ENCODE data around the gene UNC119.

Gene UNC119

DNA sequence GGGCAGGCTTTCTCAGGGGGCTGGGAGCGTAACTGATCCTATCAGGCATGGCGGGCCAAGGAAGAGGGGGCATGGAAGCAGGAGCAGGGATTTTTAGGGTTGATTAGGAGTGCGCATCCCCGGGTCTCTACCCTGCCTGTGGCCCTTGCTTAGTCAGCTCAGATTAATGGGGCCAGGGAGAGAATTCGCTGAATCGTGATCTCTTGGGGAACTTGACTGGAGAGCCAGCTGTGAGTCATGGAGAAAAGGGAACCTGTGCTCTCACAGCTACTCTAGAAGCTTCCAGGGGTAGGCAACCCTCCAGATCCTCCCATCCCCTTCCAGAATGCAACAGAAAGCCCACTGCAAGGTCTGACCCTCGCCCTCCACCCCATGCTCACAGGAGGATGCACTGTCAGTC is 42.6 kb downstream of the UNC119 start:
- Histone ChIP-seq H3K9me3 (ENCODE audit: control insufficient read depth, insufficient read depth, low read length) (no peaks in the 10 kb centered on the region), H3K27me3 (ENCODE audit: control insufficient read depth, insufficient read depth, low read length) (no peaks in the 10 kb centered on the region), H3K27ac (ENCODE audit: low read length) (no peak overlapping the region), H3K4me3 (ENCODE audit: low read length) (no peak overlapping the region), H3K4me1 (ENCODE audit: control insufficient read depth, insufficient read depth, low read length) (peaks cover 1% of the 10 kb centered on the region; the same call in 1 of the 2 replicates), H3K36me3 (ENCODE audit: control insufficient read depth, insufficient read depth, low read length) (no peaks in the 10 kb centered on the region)
- no peak for DNase-seq (ENCODE audit: low read depth, low spot score)
- whole genome bisulfite sequencing (ENCODE audit: insufficient coverage, insufficient read length) = no CpG with 5 or more reads among the region's 7 CpGs

DNA sequence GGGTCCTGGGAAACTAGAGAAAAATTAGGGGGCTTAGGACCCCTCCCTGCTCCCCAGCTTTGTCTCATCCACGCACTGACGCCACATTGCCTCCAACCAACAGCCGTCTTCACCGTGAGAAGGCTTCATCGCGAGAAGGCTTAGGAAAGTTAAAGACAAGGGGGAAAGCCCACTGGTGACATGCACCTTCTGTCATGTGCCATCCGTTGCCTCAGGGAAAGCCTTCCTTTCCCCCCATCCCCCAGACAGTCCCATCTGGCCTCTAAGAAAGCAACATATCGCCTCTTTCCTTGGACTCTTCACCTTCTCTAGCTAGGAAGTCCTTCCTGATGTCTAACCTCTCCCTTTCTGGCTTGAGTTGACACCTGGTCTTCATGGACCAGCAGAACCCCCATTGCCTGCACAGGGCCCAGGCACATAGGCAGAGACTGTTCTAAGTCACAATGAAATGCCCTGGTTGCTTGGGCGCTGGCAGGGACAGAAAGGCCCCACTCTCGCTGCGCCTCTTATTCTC is 44.2 kb downstream of the UNC119 start:
- Histone ChIP-seq H3K4me1 (ENCODE audit: control insufficient read depth, insufficient read depth, low read length) (peaks cover 1% of the 10 kb centered on the region; the same call in 1 of the 2 replicates), H3K27me3 (ENCODE audit: control insufficient read depth, insufficient read depth, low read length) (no peaks in the 10 kb centered on the region)
- DNase-seq (ENCODE audit: low read depth, low spot score) = no peak

DNA sequence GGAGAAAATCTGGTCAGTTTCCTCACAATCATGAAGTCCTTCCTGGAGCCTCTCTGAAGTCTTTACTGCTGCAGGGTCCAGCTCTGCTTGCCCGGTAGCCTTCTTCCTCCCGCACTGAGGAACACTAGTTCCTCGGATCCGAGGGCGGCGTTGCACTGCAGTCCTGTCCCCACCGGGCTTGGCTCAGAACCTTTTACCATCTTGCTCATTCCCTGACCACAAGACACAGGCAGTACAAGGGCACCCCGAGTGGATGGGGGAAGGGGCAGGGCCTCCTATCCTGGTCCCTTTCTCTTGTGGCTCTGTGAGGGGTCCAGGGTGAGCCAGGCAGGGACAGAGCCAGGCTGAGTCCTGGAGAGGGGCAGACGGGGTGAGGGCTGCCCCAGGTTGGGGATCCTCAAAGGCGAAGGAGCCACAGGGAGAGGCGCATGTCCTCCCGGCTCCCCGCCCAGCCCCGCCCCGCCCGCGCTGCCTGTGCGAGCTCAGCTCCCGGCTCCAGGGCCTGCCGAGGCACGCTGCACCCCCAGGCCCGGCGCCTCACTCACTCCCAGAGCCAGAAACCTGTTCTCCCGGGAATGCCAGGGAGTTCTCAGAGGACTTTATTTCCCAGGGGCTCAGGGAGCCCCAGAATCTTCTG is 44.7 kb downstream of the UNC119 start:
- no peak for DNase-seq (ENCODE audit: low read depth, low spot score)
- H3K4me3 ChIP-seq (ENCODE audit: low read length) = no peak overlapping the region
- no peaks in the 10 kb centered on the region for H3K9me3 ChIP-seq (ENCODE audit: control insufficient read depth, insufficient read depth, low read length)
- no peaks in the 10 kb centered on the region for H3K27me3 ChIP-seq (ENCODE audit: control insufficient read depth, insufficient read depth, low read length)
- no peaks in the 10 kb centered on the region for H3K36me3 ChIP-seq (ENCODE audit: control insufficient read depth, insufficient read depth, low read length)
- H3K27ac ChIP-seq (ENCODE audit: low read length) = no peak overlapping the region
- WGBS (ENCODE audit: insufficient coverage, insufficient read length) = no CpG with 5 or more reads among the region's 24 CpGs
- peaks cover 1% of the 10 kb centered on the region; the same call in 1 of the 2 replicates for H3K4me1 ChIP-seq (ENCODE audit: control insufficient read depth, insufficient read depth, low read length)

More for the DNA sequence above, 44.2 kb downstream of the UNC119 start:
- no CpG with 5 or more reads among the region's 11 CpGs for whole genome bisulfite sequencing (ENCODE audit: insufficient coverage, insufficient read length)
- Histone ChIP-seq H3K9me3 (ENCODE audit: control insufficient read depth, insufficient read depth, low read length) (no peaks in the 10 kb centered on the region), H3K4me3 (ENCODE audit: low read length) (no peak overlapping the region), H3K36me3 (ENCODE audit: control insufficient read depth, insufficient read depth, low read length) (no peaks in the 10 kb centered on the region), H3K27ac (ENCODE audit: low read length) (no peak overlapping the region)

DNA sequence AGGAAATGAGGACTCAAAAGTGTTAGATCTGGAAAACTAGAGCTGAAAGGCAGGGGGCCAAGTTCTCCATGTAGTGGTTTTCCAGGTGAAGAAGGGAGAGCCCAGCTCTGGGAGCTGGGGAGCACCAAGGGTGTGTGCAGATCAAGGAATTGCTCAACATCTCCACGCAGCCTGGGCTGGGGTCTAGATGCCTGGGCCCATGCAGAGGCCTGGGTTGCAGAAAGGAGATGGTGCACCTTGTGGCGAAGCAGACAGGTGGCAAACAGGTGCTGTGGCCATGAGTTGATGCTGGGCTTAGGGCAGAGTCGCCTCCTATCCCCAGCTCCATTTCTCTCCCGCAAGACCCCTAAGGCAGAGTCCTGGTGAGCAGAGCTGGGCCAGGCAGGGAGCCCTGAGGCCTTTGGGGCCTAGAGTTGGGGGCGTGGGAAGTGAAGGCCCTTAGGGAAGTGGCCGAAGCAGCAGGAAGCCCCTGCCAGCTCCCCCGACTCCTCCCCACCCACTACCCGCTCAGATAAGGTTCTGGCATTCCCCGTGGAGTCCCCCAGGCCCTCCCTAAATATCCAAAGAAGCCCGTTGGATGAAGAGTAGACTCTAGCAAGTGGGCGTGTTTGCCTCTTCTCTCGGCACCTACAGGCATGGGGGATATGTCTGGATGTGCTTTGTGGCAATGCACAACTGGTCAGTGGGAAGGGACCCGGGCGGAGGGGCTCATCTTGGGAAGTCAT is 45.5 kb downstream of the UNC119 start:
- Histone ChIP-seq H3K9me3 (ENCODE audit: control insufficient read depth, insufficient read depth, low read length) (no peaks in the 10 kb centered on the region), H3K4me3 (ENCODE audit: low read length) (no peak overlapping the region), H3K4me1 (ENCODE audit: control insufficient read depth, insufficient read depth, low read length) (peaks cover 1% of the 10 kb centered on the region; the same call in 1 of the 2 replicates), H3K27me3 (ENCODE audit: control insufficient read depth, insufficient read depth, low read length) (no peaks in the 10 kb centered on the region), H3K36me3 (ENCODE audit: control insufficient read depth, insufficient read depth, low read length) (no peaks in the 10 kb centered on the region), H3K27ac (ENCODE audit: low read length) (no peak overlapping the region)
- no CpG with 5 or more reads among the region's 14 CpGs for WGBS (ENCODE audit: insufficient coverage, insufficient read length)
- no peak for DNase-seq (ENCODE audit: low read depth, low spot score)

DNA sequence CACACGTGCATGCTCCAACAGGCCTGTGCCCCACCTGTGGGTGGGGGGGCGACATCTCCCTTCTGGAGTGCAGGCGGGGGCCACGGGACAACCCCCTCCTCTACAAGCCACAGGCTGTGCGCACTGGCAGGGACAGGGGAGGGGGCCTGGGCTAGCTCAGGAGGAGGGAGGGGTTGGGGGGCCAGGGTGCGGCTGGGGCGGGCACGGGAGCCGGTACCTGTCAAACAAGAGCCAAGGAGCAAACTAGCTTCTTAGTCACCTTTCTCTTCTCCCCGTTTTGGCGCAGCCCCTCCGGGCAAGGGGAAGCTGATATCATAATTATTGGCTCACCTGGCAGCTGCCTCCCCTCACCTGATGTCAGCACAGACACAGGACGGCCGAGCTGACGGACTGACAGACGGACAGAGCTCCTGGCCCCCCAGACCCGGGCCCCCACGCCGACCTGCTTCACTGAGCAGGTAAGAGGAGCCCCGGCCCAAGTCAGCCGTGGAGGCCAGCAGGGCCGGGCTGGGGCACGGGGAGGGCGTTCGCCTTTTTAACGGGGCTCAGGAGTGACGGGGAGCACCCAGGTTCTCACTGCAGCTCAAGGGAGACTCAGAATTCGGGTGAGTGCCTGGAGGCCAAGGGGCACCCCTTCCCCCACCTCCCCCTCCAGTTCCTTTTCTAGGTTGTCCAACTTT is 46.3 kb downstream of the UNC119 start, which contains the start of gene FOXN1:
Gene FOXN1, plus strand, starts transcription at position 363 of the 680 bp plus-strand sequence. CDS start 17,622 bp downstream, outside the sequence.
- Histone ChIP-seq H3K27ac (ENCODE audit: low read length) (no peak within 1 kb of the TSS), H3K4me1 (ENCODE audit: control insufficient read depth, insufficient read depth, low read length) (peaks cover 1% of the 10 kb centered on the region; the same call in 1 of the 2 replicates), H3K9me3 (ENCODE audit: control insufficient read depth, insufficient read depth, low read length) (no peaks in the 10 kb centered on the region), H3K4me3 (ENCODE audit: low read length) (no peak within 1 kb of the TSS), H3K27me3 (ENCODE audit: control insufficient read depth, insufficient read depth, low read length) (no peaks in the 10 kb centered on the region), H3K36me3 (ENCODE audit: control insufficient read depth, insufficient read depth, low read length) (no peaks in the 10 kb centered on the region)
- no peak for DNase-seq (ENCODE audit: low read depth, low spot score)
- WGBS (ENCODE audit: insufficient coverage, insufficient read length) = no CpG with 5 or more reads among the region's 28 CpGs

DNA sequence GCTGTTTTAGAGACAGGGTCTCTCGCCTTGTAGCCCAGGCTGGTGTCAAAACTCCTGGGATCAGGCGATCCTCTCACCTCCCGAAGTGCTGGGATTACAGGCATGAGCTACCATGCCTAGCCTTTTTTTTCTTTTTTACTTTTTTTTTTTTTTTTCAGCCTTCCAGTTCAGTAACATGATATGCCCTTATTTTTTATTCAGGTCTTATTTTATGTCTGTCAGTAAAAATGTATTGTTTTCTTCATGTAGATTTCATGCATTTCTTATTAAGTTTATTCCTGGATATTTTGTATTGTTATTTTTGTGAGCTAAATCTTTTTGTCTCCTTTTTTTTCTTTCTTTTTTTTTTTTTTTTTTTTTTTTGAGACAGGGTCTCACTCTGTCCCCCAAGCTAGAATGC is 49.0 kb downstream of the UNC119 start:
- Histone ChIP-seq H3K9me3 (ENCODE audit: control insufficient read depth, insufficient read depth, low read length) (no peaks in the 10 kb centered on the region), H3K27ac (ENCODE audit: low read length) (no peak overlapping the region), H3K4me3 (ENCODE audit: low read length) (no peak overlapping the region), H3K27me3 (ENCODE audit: control insufficient read depth, insufficient read depth, low read length) (no peaks in the 10 kb centered on the region), H3K4me1 (ENCODE audit: control insufficient read depth, insufficient read depth, low read length) (peaks cover 3% of the 10 kb centered on the region), H3K36me3 (ENCODE audit: control insufficient read depth, insufficient read depth, low read length) (no peaks in the 10 kb centered on the region; the same call in 1 of the 2 replicates)
- WGBS (ENCODE audit: insufficient coverage, insufficient read length) = no CpG with 5 or more reads among the region's 3 CpGs
- no peak for DNase-seq (ENCODE audit: low read depth, low spot score)

DNA sequence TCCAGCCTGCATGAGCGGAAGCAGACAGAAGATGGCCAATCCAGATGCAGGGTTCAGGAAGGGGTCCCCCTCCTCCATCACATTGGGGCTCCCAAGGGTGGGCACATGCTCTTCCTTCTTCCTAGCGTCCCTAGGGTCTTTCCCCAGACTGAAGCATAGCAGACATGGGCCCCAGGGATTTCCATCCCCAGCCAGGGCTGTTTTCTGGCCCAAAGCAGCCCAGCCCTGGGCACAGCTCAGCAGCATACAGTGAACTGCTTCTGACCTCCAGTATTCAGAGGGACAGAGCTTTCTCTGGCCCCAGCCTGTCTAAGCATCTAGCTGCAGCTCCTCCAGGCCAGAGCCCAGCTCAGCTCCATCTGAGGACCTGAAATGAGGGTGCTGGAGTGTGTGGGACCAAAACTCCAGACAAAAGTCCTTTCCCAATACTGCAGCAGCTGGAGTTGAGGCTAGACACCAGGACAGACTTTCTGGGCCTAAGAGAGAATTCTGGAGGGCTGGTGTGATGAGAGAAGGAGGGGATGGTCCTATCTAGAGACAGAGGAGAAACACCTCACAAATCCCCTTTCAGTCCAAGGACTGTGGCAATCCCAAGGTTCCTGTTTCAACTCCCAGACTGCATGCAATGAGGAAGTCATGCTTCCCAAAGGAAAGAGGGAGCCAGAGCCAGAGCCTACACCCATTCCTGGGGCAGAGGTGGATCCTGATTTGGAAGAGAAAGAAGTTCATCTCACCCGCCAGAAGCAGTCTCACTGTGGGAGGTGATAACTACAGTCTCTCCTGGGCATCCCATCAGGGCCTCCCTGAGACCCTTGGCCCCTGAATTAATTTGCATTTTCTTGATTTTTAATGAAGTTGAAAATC is 50.8 kb downstream of the UNC119 start:
- Histone ChIP-seq H3K9me3 (ENCODE audit: control insufficient read depth, insufficient read depth, low read length) (no peaks in the 10 kb centered on the region), H3K27ac (ENCODE audit: low read length) (no peak overlapping the region), H3K4me1 (ENCODE audit: control insufficient read depth, insufficient read depth, low read length) (peaks cover 6% of the 10 kb centered on the region), H3K4me3 (ENCODE audit: low read length) (no peak overlapping the region), H3K36me3 (ENCODE audit: control insufficient read depth, insufficient read depth, low read length) (no peaks in the 10 kb centered on the region; the same call in 1 of the 2 replicates), H3K27me3 (ENCODE audit: control insufficient read depth, insufficient read depth, low read length) (no peaks in the 10 kb centered on the region)
- no peak for DNase-seq (ENCODE audit: low read depth, low spot score)
- WGBS (ENCODE audit: insufficient coverage, insufficient read length) = no CpG with 5 or more reads among the region's 3 CpGs

DNA sequence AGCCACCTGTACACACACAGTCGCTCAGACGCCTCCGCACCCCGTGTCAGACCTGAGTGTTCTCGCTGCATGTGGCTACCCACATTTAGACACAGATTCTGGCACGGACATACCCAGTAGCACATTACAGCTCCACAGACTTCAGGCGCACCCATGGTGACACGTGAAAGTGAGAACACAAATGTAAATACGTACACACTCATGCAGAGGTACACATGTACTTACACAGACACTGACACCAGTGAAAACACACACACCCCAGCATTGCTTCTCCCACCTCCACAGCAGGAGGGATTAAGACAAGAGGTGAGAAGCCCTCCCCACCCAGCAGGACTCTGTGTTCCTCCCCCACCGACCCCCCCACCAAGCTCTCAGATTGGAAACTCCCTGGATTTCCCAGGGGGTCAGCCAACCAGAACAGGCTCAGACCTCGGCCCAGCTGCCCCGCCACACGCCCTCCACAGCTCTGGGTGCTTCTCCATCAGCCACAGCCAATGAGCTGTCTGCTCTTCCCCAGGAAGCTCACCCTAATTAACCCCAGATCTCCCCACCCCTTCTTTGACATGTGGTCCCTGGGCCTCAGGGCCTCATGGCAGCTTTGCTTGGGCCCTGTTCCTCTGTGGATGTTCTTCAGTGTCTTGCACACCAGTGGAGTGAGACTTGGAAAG is 51.6 kb downstream of the UNC119 start:
- H3K4me1 ChIP-seq (ENCODE audit: control insufficient read depth, insufficient read depth, low read length) = peaks cover 6% of the 10 kb centered on the region
- no CpG with 5 or more reads among the region's 13 CpGs for WGBS (ENCODE audit: insufficient coverage, insufficient read length)
- no peak overlapping the region for H3K4me3 ChIP-seq (ENCODE audit: low read length)
- no peak for DNase-seq (ENCODE audit: low read depth, low spot score)
- H3K36me3 ChIP-seq (ENCODE audit: control insufficient read depth, insufficient read depth, low read length) = no peaks in the 10 kb centered on the region; the same call in 1 of the 2 replicates
- no peak overlapping the region for H3K27ac ChIP-seq (ENCODE audit: low read length)
- H3K27me3 ChIP-seq (ENCODE audit: control insufficient read depth, insufficient read depth, low read length) = no peaks in the 10 kb centered on the region
- H3K9me3 ChIP-seq (ENCODE audit: control insufficient read depth, insufficient read depth, low read length) = no peaks in the 10 kb centered on the region

DNA sequence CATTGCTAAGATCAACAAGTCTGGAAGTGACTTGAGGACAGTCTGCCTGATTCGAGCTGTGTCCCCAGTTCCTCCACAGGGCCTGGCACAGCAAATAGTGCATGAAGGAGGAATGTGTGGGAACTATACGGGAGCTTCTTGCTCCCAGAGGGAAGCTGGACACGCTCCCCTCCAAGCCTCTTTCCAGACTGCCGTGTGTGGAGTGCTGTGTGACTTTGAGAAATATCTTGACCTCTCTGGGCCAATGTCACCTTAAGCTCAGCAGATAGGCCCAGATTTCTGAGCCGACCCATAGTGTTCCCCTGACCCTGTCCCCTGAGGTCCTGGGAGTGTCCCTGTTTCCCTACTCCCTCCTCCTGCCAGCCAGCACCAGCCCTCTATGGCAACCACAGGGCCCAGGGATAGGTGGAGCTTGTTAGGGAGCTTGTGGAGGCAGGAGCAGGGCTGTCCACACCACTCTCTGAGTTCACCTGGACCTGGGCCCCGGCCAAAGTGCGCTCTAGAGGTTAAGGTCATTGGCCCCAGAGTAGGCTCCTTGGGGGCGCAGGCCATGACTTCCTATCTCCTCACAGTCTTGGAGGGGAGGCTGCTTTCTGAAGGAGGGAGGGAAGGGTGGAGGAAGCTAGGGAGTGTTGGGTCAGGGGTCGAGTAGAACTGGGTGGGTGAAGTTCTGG is 52.6 kb downstream of the UNC119 start:
- Histone ChIP-seq H3K4me1 (ENCODE audit: control insufficient read depth, insufficient read depth, low read length) (peaks cover 6% of the 10 kb centered on the region), H3K36me3 (ENCODE audit: control insufficient read depth, insufficient read depth, low read length) (no peaks in the 10 kb centered on the region; the same call in 1 of the 2 replicates), H3K27ac (ENCODE audit: low read length) (no peak overlapping the region), H3K4me3 (ENCODE audit: low read length) (no peak overlapping the region), H3K9me3 (ENCODE audit: control insufficient read depth, insufficient read depth, low read length) (no peaks in the 10 kb centered on the region), H3K27me3 (ENCODE audit: control insufficient read depth, insufficient read depth, low read length) (no peaks in the 10 kb centered on the region)
- WGBS (ENCODE audit: insufficient coverage, insufficient read length) = no CpG with 5 or more reads among the region's 9 CpGs
- no peak for DNase-seq (ENCODE audit: low read depth, low spot score)

Data from iPS DF 6.9 (cell line).